ENCODE results near the gene BABAM2. TPM values are rescaled to one million over a fixed set of nuclear protein-coding genes. Genes with fewer than 3 reads are reported as not detected.

The BABAM2 gene
- total and polyA plus RNA-seq, 2 experiments from 2014 or later, result 17.8 to 21.5 TPM

- no peak overlapping the region for H3K27ac Mint-ChIP-seq
- no peaks in the 10 kb centered on the region for H3K9me2 ChIP-seq (ENCODE audit: insufficient read depth)
- no peaks in the 10 kb centered on the region for H3K36me3 Mint-ChIP-seq (ENCODE audit: low read depth)
- no peak overlapping the region for H3K27ac ChIP-seq (ENCODE audit: low read depth)
- no peaks in the 10 kb centered on the region for H3K9me3 Mint-ChIP-seq
- H3K27me3 Mint-ChIP-seq (ENCODE audit: insufficient read depth, low read depth, poor library complexity), result no peaks in the 10 kb centered on the region
- no peaks in the 10 kb centered on the region for H3F3A ChIP-seq (replicated peaks; ENCODE audit: low read depth)
- no peaks in the 10 kb centered on the region for H3K27me3 ChIP-seq (ENCODE audit: insufficient read depth)
- H3K4me3 ChIP-seq, result no peak overlapping the region
- no peaks in the 10 kb centered on the region for H3K79me2 ChIP-seq (replicated peaks; ENCODE audit: insufficient read depth)
- no peak overlapping the region for H2AFZ ChIP-seq
- TF ChIP-seq CTCF (conservative IDR thresholded peaks at IDR 0.05; ENCODE audit: low read depth in 2 of 2) (no peak), NANOG (IDR thresholded peaks at IDR 0.05; ENCODE audit: borderline replicate concordance) (no peak), STAT1 (IDR thresholded peaks at IDR 0.05; ENCODE audit: unreplicated experiment) (no peak), ZNF462 (CRISPR knock-in tag; IDR thresholded peaks at IDR 0.05) (no peak), ZNF331 (CRISPR knock-in tag; IDR thresholded peaks at IDR 0.05; ENCODE audit: low read depth) (no peak), EZH2phosphoT487 (IDR thresholded peaks at IDR 0.05; ENCODE audit: unreplicated experiment) (no peak), CREB1 (CRISPR knock-in tag; IDR thresholded peaks at IDR 0.05; ENCODE audit: low read depth) (no peak), POLR2AphosphoS5 (IDR thresholded peaks at IDR 0.05; ENCODE audit: low read depth) (no peak), JUNB (IDR thresholded peaks at IDR 0.05; ENCODE audit: unreplicated experiment) (no peak)
- no peaks in the 10 kb centered on the region for H3K36me3 ChIP-seq (ENCODE audit: insufficient read depth)
- no peak overlapping the region for H3K4me3 Mint-ChIP-seq
- no peaks in the 10 kb centered on the region for H4K20me1 ChIP-seq (replicated peaks; ENCODE audit: insufficient read depth)
- H3K4me1 Mint-ChIP-seq, result peaks cover 17% of the 10 kb centered on the region
- peaks cover 17% of the 10 kb centered on the region; the same call in 1 of the 2 replicates for H3K4me1 ChIP-seq (ENCODE audit: insufficient read depth)
- H3K4me2 ChIP-seq, result no peak overlapping the region
- ATAC-seq (no peak), DNase-seq (ENCODE audit: low spot score) (no peak)
Observed at GRCh38 chr2:28032816-28033215, 142.3 kb downstream of the BABAM2 start.
